ENCODE results near the gene CEP57L1.

DNA sequence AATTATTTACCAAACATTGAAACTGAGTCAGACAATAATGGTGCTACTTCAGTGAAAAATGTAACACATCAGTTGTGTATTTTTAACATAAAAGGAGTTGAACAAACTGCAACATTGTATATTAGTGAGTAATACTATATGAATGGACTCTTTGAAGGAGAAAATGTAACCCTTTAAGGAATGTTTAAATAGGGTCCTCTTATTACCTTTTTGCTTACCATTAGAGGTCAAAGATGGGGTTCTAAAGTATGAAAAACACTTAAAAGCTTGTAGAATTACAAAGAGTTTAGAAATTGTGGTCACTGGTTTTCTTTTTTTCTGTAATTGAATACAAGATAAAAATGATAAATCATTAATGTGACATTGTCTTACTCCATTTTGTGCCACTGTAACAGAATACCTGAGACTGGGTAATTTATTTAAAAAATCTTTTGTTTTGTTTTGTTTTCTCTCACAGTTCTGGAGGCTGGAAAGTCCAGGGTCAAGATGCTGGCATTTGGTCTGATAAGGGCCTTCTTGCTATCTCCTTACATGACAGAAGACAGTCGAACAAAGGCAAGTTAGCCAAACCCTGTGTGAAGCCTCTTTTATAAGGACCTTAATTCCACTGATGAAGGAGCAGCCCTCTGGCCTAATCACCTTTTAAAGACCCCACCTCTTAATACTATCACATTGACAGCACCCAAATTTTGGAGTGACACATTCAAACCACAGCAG lies 43.8 kb upstream of the CEP57L1 start:
- TF ChIP-seq, protein P1, sequence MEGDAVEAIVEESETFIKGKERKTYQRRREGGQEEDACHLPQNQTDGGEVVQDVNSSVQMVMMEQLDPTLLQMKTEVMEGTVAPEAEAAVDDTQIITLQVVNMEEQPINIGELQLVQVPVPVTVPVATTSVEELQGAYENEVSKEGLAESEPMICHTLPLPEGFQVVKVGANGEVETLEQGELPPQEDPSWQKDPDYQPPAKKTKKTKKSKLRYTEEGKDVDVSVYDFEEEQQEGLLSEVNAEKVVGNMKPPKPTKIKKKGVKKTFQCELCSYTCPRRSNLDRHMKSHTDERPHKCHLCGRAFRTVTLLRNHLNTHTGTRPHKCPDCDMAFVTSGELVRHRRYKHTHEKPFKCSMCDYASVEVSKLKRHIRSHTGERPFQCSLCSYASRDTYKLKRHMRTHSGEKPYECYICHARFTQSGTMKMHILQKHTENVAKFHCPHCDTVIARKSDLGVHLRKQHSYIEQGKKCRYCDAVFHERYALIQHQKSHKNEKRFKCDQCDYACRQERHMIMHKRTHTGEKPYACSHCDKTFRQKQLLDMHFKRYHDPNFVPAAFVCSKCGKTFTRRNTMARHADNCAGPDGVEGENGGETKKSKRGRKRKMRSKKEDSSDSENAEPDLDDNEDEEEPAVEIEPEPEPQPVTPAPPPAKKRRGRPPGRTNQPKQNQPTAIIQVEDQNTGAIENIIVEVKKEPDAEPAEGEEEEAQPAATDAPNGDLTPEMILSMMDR (IDR thresholded peaks at IDR 0.05; ENCODE audit: low read length): no peak
- no peak for TF ChIP-seq EZH2 (optimal IDR thresholded peaks at IDR 0.05; ENCODE audit: low read depth, low read length)
